NOMO-1 (cell line): ENCODE data around the gene MUC4.

ENCODE experiments used
- DNase-seq, 2 experiments: peaks; one replicate each; lab custom pipeline; 2025; ENCODE audit not compliant: unreplicated experiment in 2 of 2; lab: John Stamatoyannopoulos, UW

Gene MUC4, protein sequence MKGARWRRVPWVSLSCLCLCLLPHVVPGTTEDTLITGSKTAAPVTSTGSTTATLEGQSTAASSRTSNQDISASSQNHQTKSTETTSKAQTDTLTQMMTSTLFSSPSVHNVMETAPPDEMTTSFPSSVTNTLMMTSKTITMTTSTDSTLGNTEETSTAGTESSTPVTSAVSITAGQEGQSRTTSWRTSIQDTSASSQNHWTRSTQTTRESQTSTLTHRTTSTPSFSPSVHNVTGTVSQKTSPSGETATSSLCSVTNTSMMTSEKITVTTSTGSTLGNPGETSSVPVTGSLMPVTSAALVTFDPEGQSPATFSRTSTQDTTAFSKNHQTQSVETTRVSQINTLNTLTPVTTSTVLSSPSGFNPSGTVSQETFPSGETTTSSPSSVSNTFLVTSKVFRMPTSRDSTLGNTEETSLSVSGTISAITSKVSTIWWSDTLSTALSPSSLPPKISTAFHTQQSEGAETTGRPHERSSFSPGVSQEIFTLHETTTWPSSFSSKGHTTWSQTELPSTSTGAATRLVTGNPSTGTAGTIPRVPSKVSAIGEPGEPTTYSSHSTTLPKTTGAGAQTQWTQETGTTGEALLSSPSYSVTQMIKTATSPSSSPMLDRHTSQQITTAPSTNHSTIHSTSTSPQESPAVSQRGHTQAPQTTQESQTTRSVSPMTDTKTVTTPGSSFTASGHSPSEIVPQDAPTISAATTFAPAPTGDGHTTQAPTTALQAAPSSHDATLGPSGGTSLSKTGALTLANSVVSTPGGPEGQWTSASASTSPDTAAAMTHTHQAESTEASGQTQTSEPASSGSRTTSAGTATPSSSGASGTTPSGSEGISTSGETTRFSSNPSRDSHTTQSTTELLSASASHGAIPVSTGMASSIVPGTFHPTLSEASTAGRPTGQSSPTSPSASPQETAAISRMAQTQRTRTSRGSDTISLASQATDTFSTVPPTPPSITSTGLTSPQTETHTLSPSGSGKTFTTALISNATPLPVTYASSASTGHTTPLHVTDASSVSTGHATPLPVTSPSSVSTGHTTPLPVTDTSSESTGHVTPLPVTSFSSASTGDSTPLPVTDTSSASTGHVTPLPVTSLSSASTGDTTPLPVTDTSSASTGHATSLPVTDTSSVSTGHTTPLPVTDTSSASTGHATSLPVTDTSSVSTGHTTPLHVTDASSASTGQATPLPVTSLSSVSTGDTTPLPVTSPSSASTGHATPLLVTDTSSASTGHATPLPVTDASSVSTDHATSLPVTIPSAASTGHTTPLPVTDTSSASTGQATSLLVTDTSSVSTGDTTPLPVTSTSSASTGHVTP (N-terminal part only)

DNA sequence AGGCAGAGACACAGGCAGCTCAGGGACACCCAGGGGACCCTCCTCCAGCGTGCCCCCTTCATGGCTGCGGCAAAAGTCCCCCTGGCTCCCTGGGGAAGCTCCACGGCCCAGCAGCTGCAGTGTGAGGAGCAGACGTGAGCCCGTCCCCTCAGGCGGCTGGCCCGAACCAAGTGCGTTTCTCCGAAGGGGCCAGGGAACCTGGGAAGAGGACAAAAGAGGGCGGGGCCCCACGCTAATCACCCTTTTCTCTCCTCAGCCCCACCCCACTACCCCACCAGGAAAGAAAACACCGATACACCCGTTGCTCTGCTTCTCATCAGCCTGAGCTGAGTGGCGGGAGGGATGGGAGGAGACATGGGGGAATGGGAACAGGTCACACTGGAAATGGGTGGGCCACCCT lies at the start of gene MUC4:
MUC4 (minus strand) TSS at position 174 of the 400 bp plus-strand sequence; CDS start at position 62, 112 bp downstream.
- DNase-seq, result no peak

DNA sequence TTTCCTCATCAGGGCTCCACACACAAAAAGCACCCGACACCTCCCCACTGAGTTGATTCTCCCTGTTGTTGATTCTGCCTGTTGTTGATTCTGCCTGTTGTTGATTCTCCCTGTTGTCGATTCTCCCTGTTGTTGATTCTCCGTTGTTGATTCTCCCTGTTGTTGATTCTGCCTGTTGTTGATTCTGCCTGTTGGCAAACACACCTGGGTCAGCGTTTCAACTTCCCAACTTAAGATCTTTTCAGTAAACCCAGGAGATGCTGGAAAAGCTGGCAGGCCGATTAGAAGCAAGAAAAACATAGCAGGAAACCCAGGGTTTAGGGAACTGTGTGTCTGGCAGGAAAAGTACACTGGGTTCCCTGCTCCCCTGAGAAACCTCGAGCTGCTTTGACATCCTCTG lies 48.7 kb upstream of the MUC4 start:
- DNase-seq, result no peak

DNA sequence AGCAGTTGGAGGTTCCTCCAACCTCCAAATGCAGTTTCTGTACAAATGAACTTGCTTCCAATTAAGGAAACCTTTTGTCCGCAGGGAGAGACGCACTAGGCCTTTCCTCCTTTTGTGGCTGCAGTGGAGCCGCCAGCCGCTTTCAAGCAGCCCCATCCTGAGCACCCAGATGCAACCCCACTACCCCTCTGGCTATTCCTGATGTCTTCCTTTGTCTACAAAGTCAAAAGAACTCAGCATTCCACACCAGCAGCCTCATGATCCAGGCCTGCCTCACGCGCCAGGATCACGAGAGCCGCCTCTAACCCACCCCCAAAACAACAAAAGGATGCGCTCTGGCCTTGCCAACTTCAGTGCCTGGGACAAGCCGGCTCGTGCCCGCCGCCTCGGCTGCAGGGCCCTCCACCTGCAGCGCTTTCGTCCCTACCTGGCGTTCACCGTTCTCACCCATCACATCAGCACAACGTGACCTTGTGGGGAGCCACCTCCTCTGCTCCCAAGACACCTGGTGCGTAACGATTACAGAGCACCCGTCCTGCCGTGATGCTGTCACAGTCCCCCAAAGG lies 48.2 kb upstream of the MUC4 start:
- no peak for DNase-seq

DNA sequence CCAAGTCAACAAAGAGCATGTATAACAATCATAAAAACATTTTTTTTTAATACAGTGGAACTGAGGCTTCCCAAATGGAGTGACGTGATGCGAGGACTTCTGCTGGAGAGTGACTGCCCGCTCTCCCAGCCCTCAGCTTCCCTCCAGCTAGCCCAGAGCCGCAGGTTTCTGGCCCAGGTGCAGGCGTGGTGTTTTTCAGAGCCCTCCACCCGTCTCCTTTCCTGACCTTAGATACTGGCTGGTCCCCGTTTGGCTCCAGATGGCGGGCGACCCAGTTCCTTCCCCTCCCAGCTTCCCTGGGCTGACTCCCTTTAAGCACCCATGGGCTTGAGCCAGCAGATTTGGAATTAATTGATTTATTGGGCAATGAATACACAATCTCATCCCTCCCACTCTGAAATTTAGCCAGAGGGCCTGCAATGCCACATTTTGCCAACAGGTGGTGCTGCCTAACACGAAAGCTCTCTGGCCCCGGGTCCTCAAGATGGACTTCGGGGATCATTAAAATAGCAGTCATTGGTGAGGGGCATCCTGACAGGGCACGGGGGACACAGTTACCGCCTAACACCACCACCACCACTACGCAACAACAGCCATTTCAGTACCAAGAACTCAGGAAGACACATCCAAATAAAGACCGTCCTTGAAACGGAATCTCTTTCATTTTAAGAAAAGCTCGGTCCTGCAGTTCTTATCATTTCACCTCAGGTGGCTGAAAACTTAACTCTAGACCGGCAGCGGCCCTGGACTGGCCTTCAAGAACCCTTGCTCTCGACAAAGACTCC lies 47.5 kb upstream of the MUC4 start:
- peak; percentile 47 to 71 for DNase-seq

DNA sequence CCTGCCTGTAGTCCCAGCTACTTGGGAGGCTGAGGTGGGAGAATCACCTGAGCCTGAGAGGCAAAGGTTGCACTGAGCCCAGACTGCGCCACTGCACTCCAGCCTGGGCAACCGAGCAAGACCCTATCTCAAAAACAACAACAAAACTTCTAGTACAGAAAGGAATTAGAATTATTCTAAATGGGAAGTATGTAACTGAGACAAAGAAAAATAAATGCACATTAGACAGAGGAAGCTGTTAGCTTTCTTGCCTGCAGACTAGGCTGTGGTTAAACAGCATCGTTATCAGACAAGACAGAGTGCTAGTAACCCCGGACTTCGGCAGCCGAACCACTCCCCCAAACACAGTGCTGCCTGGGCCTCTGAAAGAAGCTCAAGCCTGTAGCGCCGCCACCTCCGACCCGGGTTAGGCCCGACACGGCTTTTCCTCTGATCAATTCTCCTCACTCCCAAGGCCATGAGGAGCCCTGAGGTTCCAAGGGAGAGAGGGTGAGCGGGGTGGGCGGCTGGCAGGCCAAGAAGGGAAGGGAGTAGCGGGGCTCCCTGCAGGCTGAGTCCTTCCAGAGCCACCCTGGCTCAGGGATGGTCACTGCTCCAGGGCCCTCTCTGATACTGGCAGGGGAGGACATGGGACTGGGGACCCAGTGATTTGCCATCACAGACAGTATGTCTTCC lies 44.8 kb upstream of the MUC4 start:
- no peak for DNase-seq

DNA sequence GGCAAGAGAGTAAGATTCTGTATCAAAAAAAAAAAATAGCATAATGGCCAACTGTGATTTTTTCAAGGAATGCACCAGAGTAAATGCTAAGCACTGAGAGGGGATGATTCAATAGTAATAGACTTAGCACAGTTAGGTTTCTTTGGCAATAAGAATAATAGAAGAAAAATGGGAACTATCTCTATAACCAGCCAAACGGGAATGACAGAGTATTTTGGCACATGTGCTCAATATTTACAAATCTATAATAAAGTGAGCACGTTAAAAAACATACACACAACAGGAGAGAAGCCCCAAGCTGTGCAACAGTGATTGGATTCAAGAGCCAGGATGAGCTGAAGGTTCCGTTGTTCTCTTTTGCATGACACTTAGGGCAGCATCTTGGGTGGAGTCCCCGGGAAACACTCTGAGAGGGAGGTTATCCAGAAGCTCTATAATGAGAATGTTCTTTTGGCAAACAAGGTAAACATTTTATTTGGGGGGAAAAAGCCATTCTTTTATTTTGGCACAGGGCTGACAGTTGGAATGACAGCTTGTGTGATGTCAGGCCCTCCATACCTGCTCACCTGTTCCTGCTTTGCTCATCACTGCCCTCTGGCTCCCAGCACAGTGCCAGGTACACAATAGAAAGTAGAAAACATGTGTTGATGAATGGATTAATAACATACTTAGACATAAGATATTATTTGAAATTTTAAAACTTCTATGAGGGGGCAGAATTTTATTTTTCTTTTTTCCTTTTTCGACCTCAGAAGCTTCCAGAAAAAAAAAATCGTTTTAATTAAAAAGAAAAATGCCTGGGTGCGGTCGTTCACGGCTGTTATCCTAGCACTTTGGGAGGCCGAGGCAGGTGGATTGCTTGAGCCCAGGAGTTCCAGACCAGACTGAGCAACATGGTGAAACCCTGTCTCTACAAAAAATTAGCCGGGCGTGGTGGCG lies 44.0 kb upstream of the MUC4 start:
- no peak for DNase-seq

DNA sequence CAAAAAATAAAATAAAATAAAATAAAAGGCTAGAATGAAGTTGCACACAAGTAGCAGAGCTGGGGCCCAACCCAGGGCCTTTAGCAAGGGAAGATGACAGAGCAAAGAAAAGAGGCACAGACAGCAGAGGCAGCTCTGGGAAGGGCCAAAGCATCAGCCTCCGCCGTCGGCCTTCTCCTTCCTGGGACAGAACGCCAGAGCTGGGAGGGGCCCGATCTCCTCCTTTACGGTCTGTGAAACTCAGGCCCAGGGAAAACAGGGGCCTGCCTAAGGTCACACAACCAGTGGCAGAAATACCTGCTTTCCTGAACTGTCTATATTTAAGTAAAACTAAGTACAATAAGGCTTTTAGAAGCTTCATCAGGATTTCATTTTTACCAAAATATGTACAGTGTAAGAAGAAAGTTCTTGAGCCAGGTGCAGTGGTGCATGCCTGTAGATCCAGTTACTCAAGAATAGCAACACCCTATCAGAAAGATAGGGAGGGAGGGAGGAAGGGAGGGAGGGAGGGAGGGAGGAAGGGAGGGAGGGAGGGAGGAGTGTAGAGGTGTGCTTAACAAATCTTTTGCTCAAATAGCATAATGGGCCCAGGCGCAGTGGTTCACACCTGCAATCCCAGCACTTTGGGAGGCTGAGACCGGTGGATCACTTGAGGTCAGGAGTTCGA lies 43.0 kb upstream of the MUC4 start:
- DNase-seq, result no peak

DNA sequence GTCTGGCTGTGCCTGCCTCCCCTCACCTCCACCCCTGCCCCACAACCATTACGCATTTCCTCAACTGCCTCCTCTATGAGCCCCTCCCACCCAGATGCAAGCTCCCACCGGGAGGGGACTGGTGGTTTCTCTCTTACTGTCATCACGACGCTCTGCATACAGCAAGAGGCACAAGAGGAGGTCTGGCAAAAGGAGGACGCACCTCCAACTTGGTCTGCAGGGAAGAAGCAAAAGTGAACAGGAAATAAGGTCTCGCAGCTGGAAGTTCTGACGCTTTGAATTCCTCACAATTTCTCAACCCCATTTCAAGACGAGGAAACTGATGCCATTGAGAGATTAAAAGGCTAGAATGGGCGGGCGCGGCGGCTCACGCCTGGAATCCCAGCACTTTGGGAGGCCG lies 42.3 kb upstream of the MUC4 start:
- no peak for DNase-seq

DNA sequence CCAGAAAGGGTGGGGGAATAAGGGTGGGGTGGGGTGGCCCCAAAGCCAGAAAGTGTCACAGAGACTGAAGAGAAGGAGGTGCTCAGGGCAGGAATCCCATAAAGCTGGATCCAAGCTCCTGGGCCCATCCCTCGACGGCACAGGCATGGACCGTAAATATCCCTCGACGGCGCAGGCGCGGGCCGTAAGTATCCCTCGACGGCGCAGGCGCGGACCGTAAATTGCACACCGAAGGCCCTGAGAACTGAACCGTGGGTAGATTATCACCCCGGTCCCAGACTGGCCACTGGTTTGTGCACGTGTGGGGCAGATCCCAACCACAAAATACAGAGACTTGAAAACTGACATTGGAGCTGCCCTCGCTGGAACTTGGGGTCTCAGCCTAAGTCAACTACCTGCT lies 41.3 kb upstream of the MUC4 start:
- no peak for DNase-seq

DNA sequence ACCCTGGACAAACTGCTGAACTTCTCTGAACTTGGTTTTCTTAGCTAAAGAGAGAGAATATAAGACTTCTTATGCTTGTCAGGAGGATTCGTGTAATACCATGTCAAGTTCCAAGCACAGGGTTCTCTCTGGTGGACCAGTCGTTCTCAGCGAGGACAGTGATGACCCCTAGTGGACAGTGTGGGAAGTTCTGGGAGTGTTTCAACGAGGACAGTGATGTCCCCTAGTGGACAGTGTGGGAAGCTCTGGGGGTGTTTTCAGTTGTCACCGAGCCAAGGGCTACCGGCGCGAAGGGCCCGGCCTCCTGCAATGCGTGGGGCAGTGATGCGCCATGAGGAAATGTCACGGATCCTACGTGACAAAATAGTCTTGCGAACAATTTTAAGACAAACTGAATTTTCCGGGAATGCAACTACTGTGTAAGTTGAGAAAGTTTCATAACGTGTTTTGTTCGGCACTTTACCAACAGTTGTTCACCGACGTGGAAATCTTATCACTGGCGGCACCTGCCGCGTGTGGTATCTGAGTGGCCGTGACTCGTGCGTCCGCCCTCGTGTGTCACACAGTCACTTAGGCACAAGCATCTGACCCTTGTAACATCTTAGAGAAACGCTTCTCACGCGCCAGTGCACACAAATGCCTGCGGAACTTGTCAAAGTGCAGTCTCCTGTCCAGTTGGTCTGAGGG lies 39.3 kb upstream of the MUC4 start:
- DNase-seq, result peak; percentile 80 to 96

DNA sequence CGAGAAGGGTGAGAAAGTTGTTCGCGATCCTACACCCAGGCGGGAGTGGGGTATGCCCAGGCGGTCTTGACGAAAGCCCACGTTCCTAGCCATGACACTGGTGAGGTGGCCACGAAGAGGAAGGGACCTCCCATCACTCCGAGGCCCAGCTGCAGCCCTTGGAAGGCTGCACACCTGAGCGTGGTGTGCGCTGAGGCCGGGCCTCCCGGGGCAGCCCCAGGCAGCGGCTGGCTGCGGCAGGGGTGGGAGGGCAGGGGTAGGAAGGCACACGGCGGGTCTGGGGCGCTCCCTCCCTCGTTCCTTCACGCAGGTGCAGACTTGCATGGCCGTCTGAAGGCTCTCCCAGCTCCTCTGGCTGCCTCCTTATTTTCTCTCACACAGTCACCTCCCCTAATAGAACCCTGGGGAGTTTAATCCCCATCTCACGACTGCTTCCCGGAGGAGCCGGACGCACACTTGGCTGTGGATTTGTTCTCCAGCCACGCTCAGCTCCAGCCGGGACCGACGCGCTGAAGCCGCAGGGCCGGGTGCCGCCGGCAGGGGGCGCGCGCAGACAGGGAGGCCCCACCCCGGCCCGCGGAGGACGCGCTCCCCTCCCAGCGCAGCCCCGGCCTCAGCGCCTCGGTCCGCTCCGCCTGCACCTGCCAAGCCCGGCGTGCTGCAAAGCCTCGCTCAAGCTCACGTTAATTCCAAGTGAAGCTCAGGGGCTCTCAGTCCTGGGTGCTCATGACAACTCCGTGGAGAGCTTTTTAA lies 37.8 kb upstream of the MUC4 start:
- DNase-seq, result no peak

DNA sequence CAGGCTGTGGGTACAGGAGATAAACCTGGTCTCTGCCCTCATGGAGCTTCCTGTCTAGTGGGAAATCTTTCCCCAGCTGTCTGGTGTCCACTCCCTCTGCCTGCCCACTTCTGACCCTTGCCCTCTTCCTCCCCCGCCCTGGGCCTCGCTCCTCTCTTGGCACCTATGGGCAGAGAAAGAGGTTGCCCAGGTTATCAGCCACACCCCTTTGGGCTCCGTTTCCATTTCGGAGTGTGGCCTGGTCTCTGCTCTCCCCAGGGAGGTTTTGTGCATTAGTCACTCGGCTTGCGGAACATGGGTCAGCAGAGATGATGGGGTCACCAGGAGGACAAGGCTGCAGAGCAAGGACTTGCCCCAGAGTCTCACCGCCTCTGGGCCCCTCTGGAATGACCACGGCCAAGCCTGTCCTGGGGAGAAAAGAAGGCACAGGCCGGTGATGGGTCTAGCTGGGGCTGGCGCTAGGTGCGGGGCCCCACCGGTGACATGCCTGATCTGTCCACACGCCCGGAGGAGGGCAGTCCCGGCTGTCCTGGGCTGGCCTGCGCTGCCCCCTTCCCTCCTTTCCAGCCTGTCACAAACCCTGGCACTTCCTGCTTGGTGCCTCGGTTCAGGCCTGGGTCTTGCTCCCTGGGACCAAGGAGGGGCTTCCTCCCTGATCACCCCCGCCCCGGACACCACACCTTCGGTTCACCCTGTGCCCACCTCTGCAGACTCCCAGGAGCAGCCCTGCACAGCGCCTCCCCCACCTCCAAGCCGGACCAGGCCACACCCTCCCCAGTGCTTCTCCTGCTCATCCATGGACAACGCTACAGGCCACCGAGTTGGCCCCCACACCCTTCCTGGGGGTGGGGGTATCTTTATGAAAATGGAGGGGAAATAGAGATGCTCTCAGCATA lies 35.6 kb upstream of the MUC4 start:
- DNase-seq, result no peak

DNA sequence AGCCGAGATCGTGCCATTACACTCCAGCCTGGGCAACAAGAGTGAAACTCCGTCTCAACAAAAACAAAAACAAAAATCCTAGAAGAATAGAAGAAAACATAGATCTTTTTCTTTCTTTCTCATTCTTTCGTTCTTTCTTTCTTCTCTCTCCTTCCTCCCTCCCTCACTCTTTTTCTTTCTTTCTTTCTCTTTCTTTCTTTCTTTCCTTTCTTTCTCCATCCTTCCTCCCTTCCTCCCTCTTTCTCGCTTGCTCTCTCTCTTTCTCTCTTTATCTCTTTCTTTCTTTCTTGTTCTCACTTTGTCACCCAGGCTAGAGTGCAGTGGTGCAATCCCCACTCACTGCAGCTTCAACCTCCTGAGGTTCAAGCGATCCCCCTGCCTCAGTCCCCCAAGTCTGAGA lies 33.8 kb upstream of the MUC4 start:
- no peak for DNase-seq

DNA sequence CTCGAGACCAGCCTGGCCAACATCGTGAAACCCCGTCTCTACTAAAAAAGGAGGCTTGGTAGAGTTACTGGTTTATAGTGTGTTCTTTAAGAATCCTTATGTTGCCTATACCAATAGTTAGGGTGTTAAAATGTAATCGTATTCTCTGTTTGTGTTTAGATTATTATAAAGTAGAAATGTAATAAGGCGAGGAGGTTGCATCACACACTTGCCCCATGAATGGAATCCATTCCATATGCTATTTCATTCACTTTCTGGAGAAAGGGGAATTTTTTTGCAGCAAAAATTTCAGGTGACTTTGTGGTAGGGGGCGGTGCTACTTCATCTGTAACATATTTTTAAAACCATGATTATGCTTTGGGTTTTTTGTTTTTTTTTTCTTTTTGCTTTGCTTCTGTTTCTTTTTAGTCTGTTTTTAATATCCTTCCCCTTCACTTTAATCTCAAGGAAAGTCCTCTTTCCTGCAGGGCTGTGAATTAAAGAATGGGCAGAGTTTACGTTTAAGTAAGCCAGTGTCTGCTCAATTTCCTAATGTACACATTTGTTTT lies 33.0 kb upstream of the MUC4 start:
- DNase-seq, result no peak
